Measurements from ENCODE around the gene ITGB6.
"Not testable (repeated sequence)": the region's sequence is repeated elsewhere in the genome, so short reads cannot be mapped to it uniquely, and the experiment has no call there.

The ITGB6 gene

DNA sequence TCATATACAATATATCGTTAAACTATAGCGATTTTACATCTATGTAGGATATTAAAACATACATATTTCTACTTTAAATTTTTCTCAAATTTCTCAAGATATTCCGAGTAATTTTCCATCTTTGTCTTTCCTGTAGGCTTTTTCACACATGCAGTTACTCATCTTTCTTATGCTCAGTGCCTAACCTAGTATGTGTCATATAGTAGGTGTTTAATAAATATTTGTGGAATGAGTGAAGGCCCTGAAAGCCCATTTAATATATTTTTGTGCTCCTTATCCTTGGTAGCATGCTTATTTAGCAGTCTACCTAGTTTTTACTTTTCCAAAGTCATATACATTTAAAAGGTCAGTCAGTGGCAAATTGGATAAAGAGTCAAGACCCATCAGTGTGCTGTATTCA lies 67.3 kb downstream of the ITGB6 start:
- DNase-seq: no peak

DNA sequence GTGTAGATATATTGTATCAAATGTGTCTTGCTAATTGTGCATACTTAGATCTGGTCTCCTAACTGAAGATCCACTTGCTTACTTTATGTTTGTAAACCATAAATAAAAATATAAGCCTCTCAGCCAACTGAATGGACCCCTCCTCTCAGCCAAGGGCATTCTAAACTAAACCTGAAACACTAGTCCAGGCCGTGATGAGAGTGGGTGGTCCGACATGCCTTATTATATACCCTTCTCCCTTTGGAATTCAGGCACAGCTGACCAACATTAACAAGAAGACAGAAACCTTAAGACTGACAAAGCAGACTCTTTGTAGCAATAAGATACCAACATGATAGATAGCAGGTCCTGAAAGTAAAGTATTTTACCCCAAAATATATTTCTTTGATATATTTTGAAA lies 73.3 kb downstream of the ITGB6 start:
- no peak for DNase-seq

DNA sequence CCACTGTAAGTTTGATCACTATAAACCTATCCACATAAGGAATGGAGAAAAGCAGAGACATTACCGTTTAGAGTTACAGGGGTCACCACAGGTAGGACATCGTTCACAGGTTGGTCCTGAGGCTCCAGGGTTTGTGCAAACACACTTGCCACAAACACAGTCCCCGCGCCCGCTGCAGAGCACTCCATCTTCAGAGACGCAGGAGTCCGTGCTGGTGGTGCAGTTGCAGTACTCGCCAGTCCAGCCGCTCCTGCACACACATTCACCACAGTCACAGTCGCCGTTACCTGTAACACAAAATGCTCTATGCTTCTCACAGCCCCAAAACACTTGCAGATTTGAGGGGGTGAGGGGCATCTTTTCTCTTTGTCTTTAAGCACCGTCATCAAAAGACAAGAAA lies 73.8 kb downstream of the ITGB6 start:
- DNase-seq: no peak

DNA sequence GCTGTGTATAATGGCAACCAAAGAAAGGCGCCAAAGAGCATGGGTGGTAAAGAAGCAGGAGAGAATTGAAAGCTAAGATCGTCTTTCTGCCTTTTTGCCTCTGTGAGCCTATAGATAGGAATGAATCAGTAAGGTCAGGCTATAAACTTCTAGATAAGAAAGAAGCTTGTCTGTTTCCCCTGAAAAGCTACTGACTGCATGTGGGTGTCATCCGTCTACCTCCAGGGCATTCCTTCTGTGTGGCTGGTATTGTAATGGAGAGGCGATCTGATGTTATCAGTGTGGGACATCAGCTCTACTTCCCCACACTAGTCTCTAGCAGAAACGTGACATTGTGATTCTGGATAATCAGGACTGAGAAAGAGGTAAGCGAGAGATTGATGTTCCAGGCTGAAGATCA lies 74.2 kb downstream of the ITGB6 start:
- DNase-seq: no peak

DNA sequence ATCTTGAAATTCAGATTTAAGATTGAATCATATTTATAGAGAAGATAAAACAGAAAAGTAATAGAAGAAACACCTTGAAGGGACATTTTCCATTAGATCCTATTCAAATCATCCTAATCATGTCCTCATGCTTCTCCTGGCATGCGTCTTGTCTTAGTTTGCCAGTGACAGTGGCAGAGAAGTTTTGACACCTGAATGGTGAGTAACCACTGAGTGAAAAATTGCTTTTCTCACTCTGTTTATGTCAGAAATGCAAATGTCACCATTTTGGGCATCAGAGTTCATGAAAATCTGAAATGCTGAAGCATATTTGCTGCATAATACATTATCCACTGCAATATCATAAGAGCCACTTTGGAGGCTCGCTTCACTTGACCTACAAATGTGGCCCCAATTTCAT lies 74.7 kb downstream of the ITGB6 start:
- DNase-seq: no peak

DNA sequence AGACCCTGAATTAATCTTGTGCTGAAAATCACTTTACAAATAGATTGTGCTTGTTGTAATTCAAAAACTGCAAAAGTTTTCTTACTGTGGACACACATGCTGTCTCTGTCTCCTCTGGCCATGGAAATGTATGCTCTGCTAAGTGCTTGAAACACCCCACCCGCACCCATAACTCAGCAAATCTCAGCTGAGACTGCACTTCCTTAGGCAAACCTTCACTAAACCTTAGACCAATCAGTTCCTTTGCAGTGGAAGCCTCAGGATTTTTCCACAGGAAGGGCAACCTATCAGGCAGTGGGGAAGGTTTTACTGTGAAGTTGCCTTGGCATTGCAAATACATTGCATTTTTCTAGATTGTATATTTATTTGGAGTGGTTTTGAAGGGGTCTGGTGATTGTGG lies 75.5 kb downstream of the ITGB6 start:
- no peak for DNase-seq

DNA sequence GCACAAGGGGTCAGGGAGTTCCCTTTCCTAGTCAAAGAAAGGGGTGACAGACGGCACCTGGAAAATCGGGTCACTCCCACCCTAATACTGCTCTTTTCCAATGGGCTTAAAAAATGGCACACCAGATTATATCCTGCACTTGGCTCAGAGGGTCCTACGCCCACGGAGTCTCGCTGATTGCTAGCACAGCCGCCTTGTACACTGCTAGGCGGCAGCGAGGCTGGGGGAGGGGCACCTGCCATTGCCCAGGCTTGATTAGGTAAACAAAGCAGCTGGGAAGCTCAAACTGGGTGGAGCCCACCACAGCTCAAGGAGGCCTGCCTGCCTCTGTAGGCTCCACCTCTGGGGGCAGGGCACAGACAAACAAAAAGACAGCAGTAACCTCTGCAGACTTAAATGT lies 85.4 kb downstream of the ITGB6 start:
- not testable (repeated sequence) for DNase-seq

DNA sequence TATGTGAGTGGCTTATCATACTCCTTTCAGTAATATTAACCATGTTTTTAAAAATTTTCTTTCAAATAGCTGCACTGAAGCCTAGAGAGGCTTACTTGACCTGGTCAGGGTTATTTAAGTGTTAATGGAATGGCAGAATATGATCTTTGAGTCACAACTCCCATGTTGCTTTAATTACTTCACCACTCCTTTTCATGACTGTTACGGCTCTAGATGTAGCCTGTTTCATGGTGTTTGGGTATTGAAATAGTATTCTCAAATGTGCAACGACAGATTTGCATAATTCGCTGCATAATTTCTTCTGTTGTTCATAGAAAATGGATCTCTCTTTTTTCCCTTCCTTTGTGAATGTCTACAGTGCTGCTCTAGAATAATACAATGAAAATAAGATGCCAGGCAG lies 86.1 kb downstream of the ITGB6 start:
- DNase-seq: peak; percentile 16

DNA sequence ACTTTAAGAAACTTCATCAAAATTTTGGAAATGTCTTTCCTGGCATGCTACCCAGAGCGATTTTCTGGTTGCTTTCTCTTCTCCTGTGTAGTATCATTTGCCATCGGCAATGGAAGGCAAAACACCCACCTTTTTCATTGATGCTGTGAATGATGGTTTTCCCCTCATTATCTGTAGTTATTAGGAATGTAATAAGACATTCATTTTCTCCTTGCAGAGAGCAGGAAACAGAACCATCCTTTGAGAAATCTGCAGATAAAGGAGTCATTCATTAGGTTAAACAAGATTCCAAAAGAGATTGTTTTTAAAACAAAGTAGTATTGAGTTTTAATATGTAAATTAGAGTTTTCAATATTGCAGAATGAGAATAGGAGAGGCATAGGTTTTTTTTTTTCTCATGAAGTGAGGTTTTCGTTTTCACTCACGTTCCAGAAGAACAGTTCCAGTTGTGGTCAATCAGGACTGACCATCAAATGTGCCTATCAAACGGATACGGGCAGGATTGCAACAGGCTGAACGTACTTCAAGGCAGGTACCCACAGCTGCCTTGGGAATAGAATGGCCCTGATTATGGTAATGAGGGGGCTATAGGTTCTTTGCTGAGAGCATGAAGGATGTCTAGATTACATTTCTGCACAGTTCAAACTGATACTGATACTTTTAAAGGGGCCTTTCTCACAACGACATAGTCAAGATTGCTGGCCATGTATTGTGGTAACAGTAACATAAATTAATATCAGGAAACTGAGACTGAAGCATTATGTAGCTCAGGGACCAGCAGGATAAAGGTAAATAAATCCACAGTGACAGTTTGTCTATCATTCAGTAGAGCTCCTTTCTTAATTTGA lies 87.9 kb downstream of the ITGB6 start:
- DNase-seq: no peak

DNA sequence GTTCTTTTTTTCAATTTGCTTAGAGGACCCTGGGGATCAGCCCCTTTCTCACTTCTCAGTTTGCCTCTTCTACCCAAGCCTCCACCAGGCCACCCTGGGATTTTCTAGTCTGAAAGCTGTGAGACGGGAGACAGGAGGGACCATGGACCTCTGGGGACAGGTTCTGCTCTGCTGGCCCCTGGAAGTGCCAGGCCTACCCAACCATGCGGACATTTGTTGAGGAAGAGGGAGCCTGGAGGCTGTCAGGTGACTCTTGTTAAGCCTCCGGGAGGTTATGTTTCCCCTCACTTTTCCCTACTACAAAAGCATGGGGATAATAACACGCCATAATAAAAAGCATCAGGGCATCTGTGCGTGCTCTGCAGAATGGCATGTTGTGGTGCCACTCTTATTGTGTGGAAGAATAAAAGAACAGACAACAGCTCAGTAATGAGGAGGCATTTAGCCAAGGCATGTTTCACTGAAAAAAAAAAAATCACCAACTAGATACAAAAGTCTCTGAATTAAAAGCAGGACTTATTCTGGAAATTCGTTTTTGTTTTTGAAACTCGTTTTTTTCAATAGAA lies 89.3 kb downstream of the ITGB6 start:
- DNase-seq: no peak

DNA sequence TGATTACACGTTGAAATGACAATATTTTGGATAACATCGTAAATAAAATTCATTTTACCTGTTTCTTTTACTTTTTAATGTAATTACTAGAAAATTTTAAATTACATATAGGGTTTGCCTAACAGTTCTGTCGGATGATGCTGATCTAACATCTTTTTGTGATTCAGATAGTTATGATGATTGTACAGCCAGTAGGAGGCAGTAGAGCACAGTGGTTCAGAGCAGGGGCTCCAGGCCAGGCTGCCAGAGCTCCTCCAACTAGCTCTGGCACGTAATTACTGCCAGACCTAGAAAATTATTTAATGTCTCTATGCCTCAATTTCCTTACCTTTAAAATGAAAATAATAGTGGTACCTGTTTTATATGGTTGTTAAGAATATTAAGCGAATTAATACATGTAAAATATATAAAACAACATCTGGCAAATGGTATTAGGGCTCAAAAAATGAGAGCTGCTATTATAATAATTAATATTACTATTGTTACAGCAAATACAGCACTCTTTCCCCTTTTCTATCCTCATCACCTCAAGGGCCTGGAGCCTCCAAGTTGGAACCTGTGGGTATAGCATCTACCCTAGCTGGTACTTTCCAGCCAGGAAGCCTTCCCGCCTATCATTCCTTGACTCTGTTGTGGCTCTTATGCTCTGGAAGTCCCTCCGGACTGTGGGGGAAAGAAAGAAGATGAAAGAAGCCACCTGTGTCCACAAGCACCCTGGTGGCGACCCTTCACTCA lies 90.0 kb downstream of the ITGB6 start:
- DNase-seq: peak; percentile 79

DNA sequence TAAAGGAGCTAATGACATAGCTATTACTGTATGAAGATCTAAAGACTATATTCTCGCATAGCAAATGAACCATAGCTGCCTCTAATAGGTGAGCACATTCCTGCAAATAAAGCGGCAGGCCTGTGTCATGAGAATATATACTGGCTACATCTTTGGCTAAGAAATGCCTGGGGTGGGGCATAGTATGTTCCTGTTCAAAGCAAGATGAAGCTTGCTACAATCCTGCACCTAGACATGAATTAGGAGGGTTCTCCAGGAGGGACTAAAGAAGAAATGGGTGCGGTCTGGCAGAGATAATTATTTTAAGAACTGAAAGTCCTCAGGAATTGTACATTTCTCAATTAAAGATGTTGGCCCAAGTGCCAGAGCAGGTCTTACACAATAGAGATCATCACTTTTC lies 90.8 kb downstream of the ITGB6 start:
- DNase-seq: no peak

DNA sequence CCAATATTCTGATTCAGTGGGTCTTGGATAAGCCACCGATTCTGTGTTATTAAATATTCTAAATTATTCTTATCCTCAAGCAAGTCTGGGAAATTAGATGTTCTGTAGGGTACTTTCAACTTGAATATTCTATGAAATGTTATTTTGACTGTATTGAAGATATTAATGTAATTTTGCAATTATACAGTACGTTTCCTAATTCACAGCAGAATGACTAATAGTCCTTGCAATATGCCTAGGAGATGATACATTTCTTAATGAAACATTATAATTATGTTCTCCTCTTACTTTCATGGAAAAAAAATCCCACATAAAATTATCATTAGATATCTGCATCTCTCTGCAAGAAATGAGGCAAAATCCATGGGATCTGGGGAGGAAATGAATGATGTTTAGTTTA lies 91.4 kb downstream of the ITGB6 start:
- no peak for DNase-seq

DNA sequence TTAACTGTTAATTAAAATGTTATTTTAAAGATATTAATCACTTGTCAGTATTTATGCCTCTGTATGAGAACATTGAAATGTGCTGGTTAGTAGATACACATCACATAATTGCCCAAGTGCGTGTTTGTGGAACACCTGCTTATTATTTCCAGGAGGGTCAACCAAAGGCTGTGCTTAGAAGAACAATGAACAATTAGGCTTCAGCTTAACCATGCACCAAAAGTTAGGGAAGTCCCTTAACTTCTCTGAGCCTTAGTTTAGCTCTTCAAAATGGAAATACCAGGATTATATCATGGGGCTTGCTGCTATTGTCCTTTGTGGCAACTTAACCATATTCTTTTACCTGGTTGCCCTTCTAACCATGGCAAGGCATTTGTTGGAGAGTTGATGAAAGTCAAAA lies 94.7 kb downstream of the ITGB6 start:
- DNase-seq: no peak

DNA sequence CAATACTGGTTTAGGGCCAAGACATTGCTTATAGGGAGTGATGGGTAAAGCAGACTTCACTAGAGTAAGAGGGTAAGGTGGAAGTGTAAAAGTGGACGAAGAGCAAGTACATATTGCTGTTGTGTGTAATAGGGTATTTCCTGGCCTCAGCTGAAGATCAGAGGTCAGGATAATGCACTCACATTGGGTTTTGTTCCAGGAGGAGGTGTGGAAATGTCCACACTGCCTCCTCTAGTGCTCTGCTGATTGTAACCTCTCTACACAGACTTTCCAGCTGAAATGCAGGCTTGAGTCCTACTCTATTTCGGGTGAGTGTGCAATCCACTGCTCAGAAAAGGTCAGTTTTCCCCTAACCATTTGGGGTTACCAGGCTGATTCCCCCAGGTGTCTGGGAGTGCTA lies 96.0 kb downstream of the ITGB6 start:
- no peak for DNase-seq

DNA sequence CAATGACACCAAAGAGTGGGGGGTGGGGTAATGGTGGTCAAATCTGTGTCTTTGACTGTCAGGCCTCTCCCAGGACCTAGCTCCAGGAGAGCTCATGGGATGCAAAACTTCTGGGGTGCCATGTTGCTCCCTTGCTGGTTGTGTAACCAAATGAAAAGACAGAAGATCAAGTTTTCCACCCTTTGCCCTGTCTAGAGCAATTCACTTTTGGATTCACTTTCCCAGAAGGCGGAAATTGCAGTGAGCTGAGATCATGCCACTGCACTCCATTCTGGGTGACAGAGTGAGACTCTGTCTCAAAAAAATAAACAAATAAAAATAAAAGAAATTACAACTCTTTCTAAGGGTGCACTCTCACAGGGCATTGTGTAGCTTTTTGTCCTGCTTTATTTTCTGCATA lies 102.7 kb downstream of the ITGB6 start:
- DNase-seq: no peak

DNA sequence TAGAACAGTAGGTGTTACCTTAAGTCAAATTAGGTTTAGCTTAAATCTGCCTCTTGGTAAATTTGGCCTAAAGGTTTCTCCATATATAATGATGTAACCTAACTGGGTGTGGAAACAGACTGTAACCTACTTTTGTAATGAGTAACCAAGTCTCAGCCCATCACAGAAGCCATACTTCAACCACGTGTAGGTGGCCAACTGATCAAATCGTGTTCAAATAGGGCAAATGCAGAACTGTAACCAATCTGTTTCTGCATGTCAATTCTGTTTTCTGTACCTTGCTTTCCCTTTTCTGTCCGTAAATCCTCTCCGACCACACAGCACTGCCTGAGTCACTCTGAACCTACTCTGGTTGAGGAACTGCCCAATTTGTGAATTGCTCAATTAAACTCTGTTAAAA lies 103.7 kb downstream of the ITGB6 start:
- no peak for DNase-seq

DNA sequence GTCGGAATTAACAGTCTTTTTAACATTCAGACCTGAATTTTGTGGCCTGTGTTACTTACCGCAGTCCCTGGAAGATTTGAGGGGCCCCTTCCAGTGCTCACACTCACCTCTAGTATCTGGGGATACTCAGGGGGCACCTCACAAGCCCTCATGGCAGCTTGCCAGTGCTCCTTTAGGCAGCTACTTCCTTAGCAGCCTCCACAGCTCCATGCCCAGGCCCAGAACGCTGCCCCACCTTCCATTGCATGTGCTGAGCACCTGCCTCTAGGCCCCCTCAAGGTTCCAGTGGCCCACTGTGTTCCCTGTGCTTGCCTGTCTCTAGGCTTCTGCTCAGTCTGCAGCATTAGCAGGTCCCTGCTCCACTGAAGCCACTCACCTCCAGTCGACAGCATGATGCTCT lies 107.6 kb downstream of the ITGB6 start:
- no peak for DNase-seq

DNA sequence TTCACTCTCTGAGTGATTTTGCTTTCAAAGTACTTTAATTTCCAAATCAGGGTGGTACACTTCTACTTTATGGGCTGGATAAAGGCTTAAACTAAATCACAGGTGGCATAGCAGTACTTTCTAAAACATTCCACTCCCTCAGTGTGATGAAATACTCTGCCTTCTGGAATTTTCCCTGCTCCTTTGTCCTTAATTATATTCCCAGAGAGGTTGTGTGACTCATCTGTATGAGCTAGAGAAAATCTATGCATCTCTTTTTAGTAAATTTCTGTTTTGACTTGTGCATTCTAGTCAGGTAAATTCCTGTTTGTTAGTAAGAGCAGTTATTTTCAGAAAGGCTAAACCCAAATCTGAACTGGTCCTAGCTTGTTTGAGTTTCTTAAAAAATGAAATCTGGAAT lies 108.7 kb downstream of the ITGB6 start:
- peak; percentile 55 for DNase-seq

DNA sequence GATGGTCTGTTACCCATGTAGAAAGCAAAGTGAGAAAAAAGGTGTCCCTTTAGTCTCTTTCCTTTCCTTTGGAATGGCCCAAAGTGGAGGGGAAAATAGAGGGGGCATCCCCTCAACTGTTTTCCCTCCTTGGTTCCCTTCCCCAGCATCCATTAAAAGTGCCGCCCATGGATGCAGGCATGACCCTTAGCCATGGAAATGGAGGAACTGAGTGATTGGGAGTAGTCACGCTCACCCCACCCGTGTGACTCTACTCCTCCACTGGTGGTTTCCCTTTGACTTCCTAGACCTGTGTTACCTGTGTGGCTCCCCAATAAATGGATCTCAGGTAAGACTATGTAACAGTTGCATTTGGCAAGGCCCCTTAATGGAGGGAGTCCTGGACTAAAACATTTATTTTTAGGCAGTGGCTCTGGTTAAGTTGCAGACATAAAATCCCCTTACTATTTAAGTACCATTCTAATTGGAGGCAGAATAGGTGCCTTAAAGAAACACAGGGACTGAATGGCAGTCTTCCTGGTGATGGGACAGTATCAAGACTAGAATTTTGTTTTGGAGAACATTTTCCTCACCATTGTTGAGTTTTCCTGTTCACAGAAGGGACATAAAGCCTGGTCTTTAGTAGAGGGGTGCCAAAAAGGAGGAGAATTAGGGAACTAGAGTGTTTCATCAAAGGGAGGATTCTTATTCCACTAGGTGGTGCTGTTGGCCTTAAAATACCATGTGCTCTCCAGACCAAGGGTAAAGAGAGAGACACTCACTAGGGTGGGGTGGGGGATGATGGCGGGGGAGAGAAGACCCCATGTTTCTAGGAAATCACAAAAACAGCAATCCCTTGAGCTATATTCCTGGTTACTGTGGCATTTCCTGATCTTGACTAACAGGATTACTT lies 112.0 kb downstream of the ITGB6 start:
- DNase-seq: no peak

DNA sequence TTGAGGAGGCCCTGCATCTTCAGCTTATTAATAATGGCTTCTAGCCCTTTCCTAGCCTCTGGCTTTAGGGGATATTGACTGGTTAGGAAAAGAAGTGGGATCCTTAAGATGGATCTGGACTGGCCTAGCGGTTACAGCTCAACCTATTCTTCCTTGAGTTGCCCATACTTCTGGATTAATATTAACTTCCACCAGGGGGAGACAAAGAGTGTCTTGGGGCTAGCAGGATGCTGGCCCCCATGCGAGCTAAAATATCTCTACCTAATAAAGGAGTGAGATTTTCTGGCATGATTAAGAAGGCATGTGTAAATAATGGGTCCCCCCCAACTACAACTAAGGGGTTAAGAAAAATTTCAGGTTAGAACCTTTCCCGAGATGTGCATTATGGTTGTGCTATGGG lies 114.4 kb downstream of the ITGB6 start:
- no peak for DNase-seq

DNA sequence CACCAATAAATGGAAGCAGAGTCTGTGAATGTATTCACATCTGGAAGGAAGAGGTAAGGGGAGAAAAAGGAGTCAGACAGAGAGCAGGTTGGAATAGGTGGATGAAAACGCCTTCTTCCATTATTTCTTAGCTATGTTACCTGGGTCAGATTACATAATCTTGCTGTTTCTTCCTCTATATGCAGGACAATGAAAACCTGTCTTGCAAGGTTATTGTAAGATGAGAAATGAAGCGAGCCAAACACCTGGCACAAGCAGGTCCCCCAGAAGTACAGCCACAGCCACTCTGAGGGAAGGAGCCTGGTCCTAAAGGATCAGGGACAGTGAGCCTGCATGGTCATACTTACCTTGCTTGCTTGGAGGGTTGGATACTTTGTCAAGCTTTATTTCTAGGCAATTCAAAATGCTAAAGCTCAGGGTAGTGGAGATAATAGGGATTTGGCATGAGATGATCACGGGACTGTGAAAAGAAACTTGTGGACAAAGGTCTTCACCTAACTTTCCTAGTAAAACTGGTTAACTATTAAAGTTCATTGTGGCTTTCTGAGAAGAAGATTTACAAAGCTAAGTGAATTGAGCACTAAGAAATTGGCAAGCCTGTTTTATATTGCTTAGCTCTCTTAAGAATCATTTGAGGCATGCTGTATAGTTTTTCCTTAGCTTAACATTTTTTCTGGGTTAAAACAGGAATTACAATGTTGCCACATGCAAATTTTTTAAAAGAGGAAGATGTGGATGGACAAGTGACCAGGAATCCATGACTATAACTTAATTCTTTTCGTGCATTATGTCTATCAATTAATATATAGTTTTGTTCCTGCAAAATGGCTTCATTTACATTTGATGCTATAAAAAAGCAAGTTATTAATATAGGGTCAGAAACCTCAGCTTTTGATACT lies 121.9 kb downstream of the ITGB6 start:
- no peak for DNase-seq
